GM12891 (cell line): ENCODE measurements around the gene CFAP77.

Experiments
- PAX5 ChIP-seq: IDR thresholded peaks from 2 replicates; pipeline ENCODE4 v1.6.1; 2011; ENCODE audit warnings: low read length, moderate library complexity, mild to moderate bottlenecking; ENCODE audit not compliant: insufficient read depth, severe bottlenecking
- POLR2A ChIP-seq: IDR thresholded peaks from 2 replicates; pipeline ENCODE4 v1.6.1; 2011; ENCODE audit warnings: low read depth, low read length, control low read depth
- POLR2AphosphoS5 ChIP-seq: IDR thresholded peaks from 2 replicates; pipeline ENCODE4 v1.6.1; 2011; ENCODE audit warnings: low read depth, low read length, control low read depth
- POU2F2 ChIP-seq: IDR thresholded peaks from 2 replicates; pipeline ENCODE4 v1.6.1; 2011; ENCODE audit warnings: low read depth, mild to moderate bottlenecking, control low read depth, low read length, moderate library complexity
- SPI1 ChIP-seq: IDR thresholded peaks from 2 replicates; pipeline ENCODE4 v1.6.1; 2011; ENCODE audit warnings: low read depth, low read length, control low read depth
- TAF1 ChIP-seq: IDR thresholded peaks from 2 replicates; pipeline ENCODE4 v1.6.1; 2011; ENCODE audit warnings: low read depth, low read length, control low read depth

GRCh38 chr9:132369421-132369820, 40.6 kb upstream of the CFAP77 start:
- TF ChIP-seq POU2F2 (no peak), POLR2A (no peak), POLR2AphosphoS5 (no peak), TAF1 (no peak), SPI1 (no peak), PAX5 (no peak)
